HCT116 (cell line): ENCODE results near the gene MARCHF3.

Experiments used
- CBX3 ChIP-seq: IDR thresholded peaks from 2 replicates; pipeline ENCODE4 v1.6.1; 2012; ENCODE audit warnings: low read depth
- CTCF ChIP-seq, 3 experiments: fragments of 200-600 bp in 1 of 3; sonication (generic) in 1 of 3; IDR thresholded peaks in 2 of 3; conservative IDR thresholded peaks in 1 of 3; 2 replicates each; pipeline ENCODE4 v1.5.1; 2012 to 2017; ENCODE audit warnings: low read depth in 2 of 3, low read length in 2 of 3, antibody characterized with exemption in 1 of 3, borderline replicate concordance in 1 of 3, control low read depth in 1 of 3, mild to moderate bottlenecking in 1 of 3, mixed read lengths in 1 of 3, mixed run types in 1 of 3, moderate library complexity in 1 of 3; ENCODE audit not compliant: insufficient read depth in 1 of 3
- EZH2 ChIP-seq: fragments of 200-600 bp; sonication (generic); IDR thresholded peaks from 2 replicates; pipeline ENCODE4 v1.6.1; 2017; ENCODE audit warnings: antibody characterized with exemption, mixed run types
- EZH2phosphoT487 ChIP-seq: fragments of 200-600 bp; IDR thresholded peaks from 2 replicates; pipeline ENCODE4 v1.6.1; 2018; ENCODE audit warnings: antibody characterized with exemption, borderline replicate concordance
- JUND ChIP-seq: IDR thresholded peaks from 2 replicates; pipeline ENCODE4 v1.6.1; 2012
- MAX ChIP-seq: IDR thresholded peaks from 2 replicates; pipeline ENCODE4 v1.6.1; 2012
- POLR2A ChIP-seq: IDR thresholded peaks from 2 replicates; pipeline ENCODE4 v1.7.0; 2011; ENCODE audit warnings: borderline replicate concordance; ENCODE audit not compliant: insufficient read depth, insufficient read length; ENCODE audit errors: extremely low read depth
- POLR2AphosphoS5 ChIP-seq: IDR thresholded peaks from 2 replicates; pipeline ENCODE4 v1.6.1; 2011; ENCODE audit warnings: mild to moderate bottlenecking, low read depth, low read length, moderate library complexity
- RAD21 ChIP-seq: IDR thresholded peaks from 2 replicates; pipeline ENCODE4 v1.6.1; 2012; ENCODE audit warnings: low read depth, mild to moderate bottlenecking
- REST ChIP-seq: IDR thresholded peaks from 2 replicates; pipeline ENCODE4 v1.6.1; 2012; ENCODE audit warnings: low read depth
- SP1 ChIP-seq: IDR thresholded peaks from 2 replicates; pipeline ENCODE4 v1.6.1; 2012; ENCODE audit warnings: low read depth
- SRF ChIP-seq: IDR thresholded peaks from 2 replicates; pipeline ENCODE4 v1.6.1; 2012; ENCODE audit warnings: low read depth
- ZBTB33 ChIP-seq: IDR thresholded peaks from 2 replicates; pipeline ENCODE4 v1.6.1; 2011; ENCODE audit warnings: mild to moderate bottlenecking, low read length, moderate library complexity; ENCODE audit not compliant: insufficient replicate concordance; ENCODE audit errors: extremely low read depth
- ZNF274 ChIP-seq: fragments of 200-500 bp; sonication (Bioruptor generic); IDR thresholded peaks from 2 replicates; pipeline ENCODE4 v1.6.1; 2014; ENCODE audit warnings: mild to moderate bottlenecking, low read depth, low read length, inconsistent platforms

- no peak for TF ChIP-seq POLR2A
- TF ChIP-seq CTCF (IDR thresholded peaks at IDR 0.05 in 2 of 3, conservative IDR thresholded peaks at IDR 0.05 in 1 of 3; ENCODE audit: borderline replicate concordance in 1 of 3, insufficient read depth in 1 of 3, low read depth in 2 of 3, low read length in 2 of 3) = no peak
- TF ChIP-seq RAD21 = no peak
- TF ChIP-seq REST = no peak
- no peak for TF ChIP-seq EZH2
- no peak for TF ChIP-seq CBX3
- no peak for TF ChIP-seq EZH2phosphoT487
- no peak for TF ChIP-seq POLR2AphosphoS5
- no peak for TF ChIP-seq ZBTB33
- TF ChIP-seq SP1 = no peak
- TF ChIP-seq SRF = no peak
- TF ChIP-seq ZNF274 = no peak
- TF ChIP-seq MAX = no peak
- no peak for TF ChIP-seq JUND
Observed at GRCh38 chr5:126851501-126852011, 178.8 kb downstream of the MARCHF3 start.
